Mononuclear cell (primary cell): Measurements from ENCODE around the gene COX11. TPM values are rescaled to one million over a fixed set of nuclear protein-coding genes. Genes with fewer than 3 reads are reported as not detected.

ENCODE experiments used
- H3K27me3 ChIP-seq: 2 replicates; pipeline ENCODE4 v1.6.0; 2011; ENCODE audit warnings: low read length, control low read depth; ENCODE audit not compliant: insufficient read depth
- H3K4me1 ChIP-seq: 2 replicates; pipeline ENCODE4 v1.5.1; 2011; ENCODE audit warnings: mild to moderate bottlenecking, low read length, control low read depth; ENCODE audit not compliant: insufficient read depth
- H3K4me3 ChIP-seq: 2 replicates; pipeline ENCODE4 v1.5.1; 2011; ENCODE audit warnings: mild to moderate bottlenecking, low read length, moderate library complexity
- H3K9me3 ChIP-seq: 2 replicates; pipeline ENCODE4 v1.5.1; 2011; ENCODE audit warnings: low read depth, mild to moderate bottlenecking, control low read depth, low read length
- total RNA-seq: library from RNA; depleted of rRNA; stranded (reverse); fragments of >200 nt; gene quantifications from one replicate; pipeline ENCODE4 v1.2.3, GENCODE V29; 2012

COX11 gene
- total RNA-seq, 1 donor = 18.9 TPM

GRCh38 chr17:54974759-54975158 lies 6.3 kb upstream of the COX11 start:
- no peaks in the 10 kb centered on the region for H3K27me3 ChIP-seq
- no peak overlapping the region for H3K4me3 ChIP-seq
- peaks cover under 1% of the 10 kb centered on the region for H3K4me1 ChIP-seq
- no peaks in the 10 kb centered on the region for H3K9me3 ChIP-seq

GRCh38 chr17:54972406-54973138 lies 4.1 kb upstream of the COX11 start:
- peaks cover 14% of the 10 kb centered on the region for H3K4me1 ChIP-seq
- no peaks in the 10 kb centered on the region for H3K9me3 ChIP-seq
- H3K4me3 ChIP-seq = no peak overlapping the region
- H3K27me3 ChIP-seq = no peaks in the 10 kb centered on the region

GRCh38 chr17:54971901-54972300 lies 3.4 kb upstream of the COX11 start:
- Histone ChIP-seq H3K27me3 (no peaks in the 10 kb centered on the region), H3K4me1 (peaks cover 19% of the 10 kb centered on the region), H3K9me3 (no peaks in the 10 kb centered on the region), H3K4me3 (no peak overlapping the region)

GRCh38 chr17:54971147-54971546 lies 2.7 kb upstream of the COX11 start:
- Histone ChIP-seq H3K4me3 (no peak overlapping the region), H3K27me3 (no peaks in the 10 kb centered on the region), H3K9me3 (no peaks in the 10 kb centered on the region), H3K4me1 (peaks cover 22% of the 10 kb centered on the region)

GRCh38 chr17:54969658-54970572 lies 1.5 kb upstream of the COX11 start:
- no peaks in the 10 kb centered on the region for H3K27me3 ChIP-seq
- H3K4me1 ChIP-seq = peaks cover 22% of the 10 kb centered on the region
- no peak overlapping the region for H3K4me3 ChIP-seq
- H3K9me3 ChIP-seq = no peaks in the 10 kb centered on the region

GRCh38 chr17:54968988-54969332 lies 506 bp upstream of the COX11 start:
- peaks cover 22% of the 10 kb centered on the region for H3K4me1 ChIP-seq
- no peaks in the 10 kb centered on the region for H3K27me3 ChIP-seq
- no peaks in the 10 kb centered on the region for H3K9me3 ChIP-seq
- H3K4me3 ChIP-seq = peak overlapping the region; percentile 81

GRCh38 chr17:54967621-54968261 lies 713 bp downstream of the COX11 start:
- Histone ChIP-seq H3K4me3 (peak overlapping the region; percentile 81), H3K9me3 (no peaks in the 10 kb centered on the region), H3K4me1 (peaks cover 22% of the 10 kb centered on the region), H3K27me3 (no peaks in the 10 kb centered on the region)

GRCh38 chr17:54956791-54957190 lies 11.7 kb downstream of the COX11 start:
- Histone ChIP-seq H3K4me1 (no peaks in the 10 kb centered on the region), H3K4me3 (no peak overlapping the region), H3K9me3 (no peaks in the 10 kb centered on the region), H3K27me3 (no peaks in the 10 kb centered on the region)

GRCh38 chr17:54951286-54951685 lies 17.2 kb downstream of the COX11 start:
- Histone ChIP-seq H3K4me1 (no peaks in the 10 kb centered on the region), H3K4me3 (no peak overlapping the region), H3K27me3 (no peaks in the 10 kb centered on the region), H3K9me3 (no peaks in the 10 kb centered on the region)

- H3K9me3 ChIP-seq = no peaks in the 10 kb centered on the region
- H3K27me3 ChIP-seq = no peaks in the 10 kb centered on the region
- H3K4me3 ChIP-seq = no peak overlapping the region
- no peaks in the 10 kb centered on the region for H3K4me1 ChIP-seq
These were observed 18.3 kb downstream of the COX11 start for GRCh38 chr17:54950116-54950515.

- no peaks in the 10 kb centered on the region for H3K4me1 ChIP-seq
- no peak overlapping the region for H3K4me3 ChIP-seq
- H3K27me3 ChIP-seq = no peaks in the 10 kb centered on the region
- H3K9me3 ChIP-seq = no peaks in the 10 kb centered on the region
These were observed 20.1 kb downstream of the COX11 start for GRCh38 chr17:54948380-54948779.

GRCh38 chr17:54947396-54947795 lies 21.1 kb downstream of the COX11 start:
- Histone ChIP-seq H3K4me1 (no peaks in the 10 kb centered on the region), H3K9me3 (no peaks in the 10 kb centered on the region), H3K4me3 (no peak overlapping the region), H3K27me3 (no peaks in the 10 kb centered on the region)

GRCh38 chr17:54945671-54946070 lies 22.8 kb downstream of the COX11 start:
- H3K27me3 ChIP-seq = no peaks in the 10 kb centered on the region
- H3K4me3 ChIP-seq = no peak overlapping the region

GRCh38 chr17:54945231-54945630 lies 23.2 kb downstream of the COX11 start:
- no peaks in the 10 kb centered on the region for H3K4me1 ChIP-seq
- no peaks in the 10 kb centered on the region for H3K27me3 ChIP-seq
- no peak overlapping the region for H3K4me3 ChIP-seq
- no peaks in the 10 kb centered on the region for H3K9me3 ChIP-seq

More at GRCh38 chr17:54945671-54946070, 22.8 kb downstream of the COX11 start:
- no peaks in the 10 kb centered on the region for H3K9me3 ChIP-seq
- no peaks in the 10 kb centered on the region for H3K4me1 ChIP-seq

GRCh38 chr17:54944796-54945195 lies 23.7 kb downstream of the COX11 start:
- no peaks in the 10 kb centered on the region for H3K27me3 ChIP-seq
- no peaks in the 10 kb centered on the region for H3K4me1 ChIP-seq
- no peak overlapping the region for H3K4me3 ChIP-seq
- H3K9me3 ChIP-seq = no peaks in the 10 kb centered on the region
